GM12878 (cell line): Measurements from ENCODE around the gene STXBP3.

ENCODE experiments used
- CREB1 ChIP-seq: IDR thresholded peaks from 2 replicates; pipeline ENCODE4 v1.6.1; 2012; ENCODE audit warnings: low read depth, mild to moderate bottlenecking, inconsistent platforms
- POLR2AphosphoS2 ChIP-seq: IDR thresholded peaks from 2 replicates; pipeline ENCODE4 v1.6.1; 2011; ENCODE audit warnings: low read depth, mild to moderate bottlenecking, low read length, improper control_type of control experiment, moderate library complexity
- YY1 ChIP-seq: IDR thresholded peaks from 2 replicates; pipeline ENCODE4 v1.6.1; 2011; ENCODE audit warnings: low read depth, mild to moderate bottlenecking, low read length

GRCh38 chr1:108777839-108778238 lies 31.4 kb downstream of the STXBP3 start:
- TF ChIP-seq POLR2AphosphoS2 = no peak
- TF ChIP-seq YY1 = no peak
- no peak for TF ChIP-seq CREB1
